Measurements from ENCODE around the gene QRICH2.

DNA sequence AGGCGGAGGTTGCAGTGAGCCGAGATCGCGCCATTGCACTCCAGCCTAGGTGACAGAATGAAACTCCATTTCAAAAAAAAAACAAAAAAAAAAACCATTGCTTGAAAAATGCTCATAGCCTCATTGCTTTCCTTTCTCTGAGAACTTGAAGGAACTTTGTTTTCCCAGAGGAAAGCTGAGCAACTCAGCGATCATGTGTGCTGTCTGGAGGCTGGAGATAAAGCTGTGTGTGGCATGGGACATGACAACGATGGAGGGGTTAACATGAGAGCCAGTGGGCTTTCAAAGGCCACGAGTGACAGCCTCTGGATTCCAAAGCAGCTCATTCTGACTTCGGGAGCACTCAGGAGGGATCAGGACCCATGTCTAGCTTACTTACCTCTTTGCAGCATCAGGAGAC, 21.6 kb upstream of the QRICH2 start:
- TF ChIP-seq, protein P1, sequence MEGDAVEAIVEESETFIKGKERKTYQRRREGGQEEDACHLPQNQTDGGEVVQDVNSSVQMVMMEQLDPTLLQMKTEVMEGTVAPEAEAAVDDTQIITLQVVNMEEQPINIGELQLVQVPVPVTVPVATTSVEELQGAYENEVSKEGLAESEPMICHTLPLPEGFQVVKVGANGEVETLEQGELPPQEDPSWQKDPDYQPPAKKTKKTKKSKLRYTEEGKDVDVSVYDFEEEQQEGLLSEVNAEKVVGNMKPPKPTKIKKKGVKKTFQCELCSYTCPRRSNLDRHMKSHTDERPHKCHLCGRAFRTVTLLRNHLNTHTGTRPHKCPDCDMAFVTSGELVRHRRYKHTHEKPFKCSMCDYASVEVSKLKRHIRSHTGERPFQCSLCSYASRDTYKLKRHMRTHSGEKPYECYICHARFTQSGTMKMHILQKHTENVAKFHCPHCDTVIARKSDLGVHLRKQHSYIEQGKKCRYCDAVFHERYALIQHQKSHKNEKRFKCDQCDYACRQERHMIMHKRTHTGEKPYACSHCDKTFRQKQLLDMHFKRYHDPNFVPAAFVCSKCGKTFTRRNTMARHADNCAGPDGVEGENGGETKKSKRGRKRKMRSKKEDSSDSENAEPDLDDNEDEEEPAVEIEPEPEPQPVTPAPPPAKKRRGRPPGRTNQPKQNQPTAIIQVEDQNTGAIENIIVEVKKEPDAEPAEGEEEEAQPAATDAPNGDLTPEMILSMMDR (IDR thresholded peaks at IDR 0.05 in 4 of 5, conservative IDR thresholded peaks at IDR 0.05 in 1 of 5), result no peak
- no peak for TF ChIP-seq POLR2A (IDR thresholded peaks at IDR 0.05)
